Effector memory CD4-positive, alpha-beta T cell (primary cell): ENCODE results near the gene SLC25A42.

Experiments used
- DNase-seq, 3 donors: peaks; one replicate each; pipeline ENCODE4 v3.0.0-alpha.2; 2020
- H3K27ac ChIP-seq: 2 replicates; pipeline ENCODE4 v1.7.0; 2013; ENCODE audit warnings: mild to moderate bottlenecking, low read length, moderate library complexity; ENCODE audit not compliant: insufficient read depth, poor library complexity, severe bottlenecking
- H3K27me3 ChIP-seq: replicated peaks from 2 replicates; pipeline ENCODE4 v1.7.0; 2013; ENCODE audit warnings: mild to moderate bottlenecking, low read length; ENCODE audit not compliant: insufficient read depth, control insufficient read depth, poor library complexity, severe bottlenecking
- H3K36me3 ChIP-seq: 2 replicates; pipeline ENCODE4 v1.7.0; 2013; ENCODE audit warnings: mild to moderate bottlenecking, low read length, moderate library complexity; ENCODE audit not compliant: control insufficient read depth, insufficient read depth
- H3K4me1 ChIP-seq: 2 replicates; pipeline ENCODE4 v1.7.0; 2013; ENCODE audit warnings: low read length, mild to moderate bottlenecking; ENCODE audit not compliant: control insufficient read depth, insufficient read depth, poor library complexity, severe bottlenecking
- H3K4me3 ChIP-seq: 2 replicates; pipeline ENCODE4 v1.7.0; 2013; ENCODE audit warnings: low read length, low read depth, mild to moderate bottlenecking; ENCODE audit not compliant: insufficient read depth, poor library complexity, severe bottlenecking
- H3K9me3 ChIP-seq: 2 replicates; pipeline ENCODE4 v1.7.0; 2013; ENCODE audit warnings: mild to moderate bottlenecking, low read length, moderate library complexity; ENCODE audit not compliant: control insufficient read depth

SLC25A42 gene

DNA sequence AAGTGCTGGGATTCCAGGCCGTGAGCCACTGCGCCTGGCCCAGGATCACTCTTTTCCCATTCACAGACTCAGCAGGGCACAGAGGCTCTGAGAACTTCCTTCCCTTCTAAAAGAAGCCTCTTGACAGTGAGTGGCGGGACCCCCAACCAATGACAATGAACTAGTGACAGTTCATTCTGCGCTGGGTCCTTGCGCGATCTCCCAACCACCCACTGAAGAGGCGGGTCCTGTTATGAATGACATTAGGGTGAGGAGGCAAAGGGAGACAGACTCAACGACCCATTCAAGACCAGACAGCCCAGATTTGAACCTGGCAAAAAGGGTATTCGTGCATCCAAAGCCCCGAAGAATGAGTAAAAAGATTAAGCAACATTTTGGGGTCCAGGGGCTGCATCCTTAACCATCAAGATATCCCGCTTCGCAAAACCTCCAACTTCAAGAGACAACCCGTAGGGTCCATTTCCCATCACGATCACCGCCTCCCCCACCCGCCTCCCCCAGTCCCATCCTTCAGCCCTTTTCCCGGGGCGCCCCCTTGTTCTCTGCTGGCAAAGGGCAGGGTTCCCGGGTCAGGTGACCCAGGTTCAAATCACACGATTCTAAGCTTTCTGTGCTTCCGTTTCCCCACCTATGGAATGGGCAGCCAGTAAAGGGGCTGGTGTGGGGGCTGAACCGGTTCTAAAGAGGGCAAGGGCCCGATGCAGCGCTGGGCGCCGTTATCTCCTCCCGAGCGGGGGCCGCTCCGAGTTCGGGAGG is 31.2 kb upstream of the SLC25A42 start:
- Histone ChIP-seq H3K36me3 (peaks cover 10% of the 10 kb centered on the region), H3K27me3 (no peaks in the 10 kb centered on the region), H3K27ac (peak overlapping the region; percentile 87), H3K9me3 (no peaks in the 10 kb centered on the region), H3K4me3 (peak overlapping the region; percentile 74), H3K4me1 (peaks cover 17% of the 10 kb centered on the region)
- DNase-seq = peak in 2 of 3 donors; percentile 35 to 36

DNA sequence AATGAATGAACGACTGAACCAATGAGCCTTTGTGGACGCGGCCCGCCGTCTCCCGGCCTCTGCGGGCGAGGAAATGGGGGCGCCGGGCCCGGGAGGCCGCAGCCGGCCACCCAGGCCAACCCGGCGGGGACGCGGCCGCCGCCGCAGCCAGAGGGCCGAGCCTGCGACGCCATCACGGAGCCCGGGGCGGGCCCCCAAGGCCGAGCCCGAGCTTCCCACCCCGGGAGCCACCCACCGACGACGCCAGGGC is 30.7 kb upstream of the SLC25A42 start:
- peaks cover 17% of the 10 kb centered on the region for H3K4me1 ChIP-seq
- H3K36me3 ChIP-seq = peaks cover 6% of the 10 kb centered on the region
- no peak for DNase-seq
- peak overlapping the region; percentile 87 for H3K27ac ChIP-seq
- no peaks in the 10 kb centered on the region for H3K9me3 ChIP-seq
- H3K4me3 ChIP-seq = peak overlapping the region; percentile 74
- H3K27me3 ChIP-seq = no peaks in the 10 kb centered on the region

DNA sequence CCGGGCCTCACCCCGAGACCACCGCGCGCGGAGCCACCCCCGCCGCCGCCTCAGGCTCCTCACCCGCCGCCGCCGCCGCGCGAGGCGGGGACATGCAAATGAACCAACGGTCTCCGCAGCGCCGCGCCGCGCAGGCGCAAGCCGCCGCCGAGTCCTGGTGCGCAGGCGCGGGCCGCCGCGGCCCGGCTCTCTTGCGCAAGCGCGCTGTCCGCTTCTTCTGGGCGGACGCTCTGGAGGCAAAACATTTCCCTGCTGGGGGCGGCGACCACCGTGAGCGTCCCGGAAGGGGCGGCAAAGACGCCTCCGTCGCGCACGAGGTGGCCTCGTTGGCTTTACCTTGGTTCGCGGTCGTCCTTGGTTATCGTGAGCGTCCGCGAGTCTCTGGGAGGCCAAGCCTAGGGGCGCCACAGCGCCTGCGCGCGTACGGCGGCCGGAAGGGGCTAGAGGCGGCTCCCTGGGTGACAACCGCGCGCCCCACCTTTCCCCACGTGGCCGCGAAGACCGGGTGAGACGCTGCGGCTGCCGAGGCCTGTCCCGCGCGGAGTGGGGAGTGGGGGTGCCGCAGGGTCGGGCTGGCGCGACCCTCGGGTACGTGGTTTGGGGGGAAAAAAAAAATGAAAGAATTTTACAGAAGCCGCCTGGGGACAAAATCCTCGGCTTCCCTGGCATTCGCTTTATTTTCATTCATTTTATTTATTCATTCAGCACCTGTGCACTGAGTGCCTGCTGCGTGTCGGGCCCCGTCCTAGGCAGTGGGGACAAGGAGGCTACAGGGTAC is 30.2 kb upstream of the SLC25A42 start, which contains the start of the genes ARMC6 and SUGP2:
ARMC6 (plus strand) TSS at position 178 of the 778 bp plus-strand sequence. CDS start 607 bp downstream, outside the sequence.
SUGP2 (minus strand) TSS at position 92 of the 778 bp plus-strand sequence. CDS start 2,446 bp downstream, outside the sequence.
- DNase-seq = peak; percentile 83 to 88 (median 83)
- Histone ChIP-seq H3K27ac (peak within 1 kb of the TSS; percentile 87), H3K4me3 (peak within 1 kb of the TSS; percentile 74), H3K9me3 (no peaks in the 10 kb centered on the region), H3K27me3 (no peaks in the 10 kb centered on the region), H3K4me1 (peaks cover 17% of the 10 kb centered on the region), H3K36me3 (peaks cover under 1% of the 10 kb centered on the region)

DNA sequence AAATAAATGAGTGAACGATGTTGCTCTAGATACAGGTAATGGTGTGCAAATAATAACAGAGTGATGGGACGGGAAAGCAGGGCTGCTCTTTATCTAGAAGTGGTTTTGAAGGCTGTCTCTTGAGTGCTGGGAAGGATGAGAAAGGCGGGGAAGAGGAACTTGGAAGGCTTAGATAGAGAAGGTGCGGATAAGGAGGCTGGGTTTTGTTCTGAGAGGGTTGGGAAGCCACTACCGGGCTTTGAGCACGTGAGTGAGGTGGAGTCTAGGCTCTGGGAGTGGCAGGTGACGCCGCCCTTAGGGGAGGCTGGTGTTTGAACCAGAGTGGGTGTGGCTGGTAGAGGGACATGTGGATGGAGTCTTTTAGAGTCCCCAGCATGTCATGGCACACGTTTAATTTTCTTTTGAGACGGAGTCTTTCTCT is 29.6 kb upstream of the SLC25A42 start:
- H3K9me3 ChIP-seq = no peaks in the 10 kb centered on the region
- no peaks in the 10 kb centered on the region for H3K36me3 ChIP-seq
- peaks cover 17% of the 10 kb centered on the region for H3K4me1 ChIP-seq
- DNase-seq = peak; percentile 48 to 66 (median 53)
- peak overlapping the region; percentile 74 for H3K4me3 ChIP-seq
- no peaks in the 10 kb centered on the region for H3K27me3 ChIP-seq
- H3K27ac ChIP-seq = peak overlapping the region; percentile 87

DNA sequence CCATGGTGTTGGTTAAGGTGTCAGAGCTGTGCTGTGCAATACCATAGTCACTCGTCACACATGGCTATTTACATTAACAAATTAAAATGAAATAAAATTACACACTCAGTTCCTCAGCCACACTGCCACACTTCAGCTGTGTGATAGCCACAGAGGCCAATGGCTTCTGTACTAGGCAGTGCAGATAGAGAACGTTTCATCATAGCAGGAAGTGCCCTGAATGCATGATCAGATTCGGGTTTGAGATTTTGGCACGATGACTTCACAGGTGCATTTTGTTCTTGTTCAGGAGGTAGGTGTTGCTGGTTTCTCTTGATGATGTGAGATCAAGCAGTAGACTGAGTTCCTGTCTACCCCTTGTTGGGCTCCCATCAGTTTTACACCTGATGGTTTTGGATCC is 23.9 kb upstream of the SLC25A42 start:
- no peak overlapping the region for H3K27ac ChIP-seq
- H3K36me3 ChIP-seq = peaks cover 8% of the 10 kb centered on the region
- no peak for DNase-seq

DNA sequence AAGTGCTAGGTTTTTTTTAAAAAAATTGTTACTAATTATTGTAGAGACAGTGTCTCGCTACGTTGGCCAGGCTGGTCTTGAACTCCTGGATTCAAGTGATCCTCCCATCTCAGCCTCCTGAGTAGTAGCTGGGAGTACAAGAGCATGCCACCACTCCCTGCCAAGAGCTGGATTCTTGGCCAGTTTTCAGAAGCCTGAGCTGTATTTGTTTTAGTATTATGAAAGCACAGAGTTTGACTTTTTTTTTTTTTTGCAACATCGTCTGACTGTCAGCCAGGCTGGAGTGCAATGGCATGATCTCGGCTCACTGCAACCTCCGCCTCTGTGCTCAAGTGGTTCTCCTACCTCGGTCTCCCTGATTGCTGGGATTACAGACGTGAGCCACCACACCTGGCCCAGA is 23.4 kb upstream of the SLC25A42 start:
- no peak overlapping the region for H3K27ac ChIP-seq
- no peak overlapping the region for H3K4me3 ChIP-seq
- no peaks in the 10 kb centered on the region for H3K9me3 ChIP-seq
- peaks cover 8% of the 10 kb centered on the region for H3K36me3 ChIP-seq
- peaks cover 6% of the 10 kb centered on the region for H3K4me1 ChIP-seq
- no peak for DNase-seq
- H3K27me3 ChIP-seq = no peaks in the 10 kb centered on the region

More for the DNA sequence above, 23.9 kb upstream of the SLC25A42 start:
- H3K4me1 ChIP-seq = peaks cover 6% of the 10 kb centered on the region
- no peaks in the 10 kb centered on the region for H3K9me3 ChIP-seq
- H3K27me3 ChIP-seq = no peaks in the 10 kb centered on the region
- no peak overlapping the region for H3K4me3 ChIP-seq

DNA sequence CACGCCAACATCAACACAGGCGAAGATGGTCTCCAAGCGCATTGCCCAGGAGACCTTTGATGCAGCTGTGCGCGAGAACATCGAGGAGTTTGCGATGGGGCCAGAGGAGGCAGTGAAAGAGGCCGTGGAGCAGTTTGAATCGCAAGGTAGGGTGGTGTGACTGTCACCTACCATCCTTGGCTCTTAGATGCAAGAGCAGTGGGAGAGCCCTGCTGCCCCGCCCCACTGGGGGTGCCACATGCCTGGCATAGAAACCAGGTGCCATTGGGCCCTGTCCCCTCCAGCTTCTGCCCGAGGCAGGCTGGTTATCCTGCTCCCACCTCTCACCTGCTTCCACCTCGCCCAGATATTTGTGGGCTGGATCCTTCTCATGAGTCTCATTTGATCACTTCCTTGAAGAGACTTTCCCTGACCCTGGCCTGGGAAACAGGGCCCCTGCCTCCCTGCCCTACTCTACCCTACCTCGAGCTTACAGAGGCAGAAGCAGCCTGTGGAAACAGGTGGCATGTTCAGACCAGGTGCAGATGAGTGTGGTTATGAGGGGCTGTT is 21.0 kb upstream of the SLC25A42 start:
- no peak for DNase-seq
- Histone ChIP-seq H3K27ac (no peak overlapping the region), H3K4me3 (no peak overlapping the region), H3K36me3 (peaks cover 8% of the 10 kb centered on the region), H3K4me1 (peaks cover 6% of the 10 kb centered on the region), H3K9me3 (no peaks in the 10 kb centered on the region), H3K27me3 (no peaks in the 10 kb centered on the region)

DNA sequence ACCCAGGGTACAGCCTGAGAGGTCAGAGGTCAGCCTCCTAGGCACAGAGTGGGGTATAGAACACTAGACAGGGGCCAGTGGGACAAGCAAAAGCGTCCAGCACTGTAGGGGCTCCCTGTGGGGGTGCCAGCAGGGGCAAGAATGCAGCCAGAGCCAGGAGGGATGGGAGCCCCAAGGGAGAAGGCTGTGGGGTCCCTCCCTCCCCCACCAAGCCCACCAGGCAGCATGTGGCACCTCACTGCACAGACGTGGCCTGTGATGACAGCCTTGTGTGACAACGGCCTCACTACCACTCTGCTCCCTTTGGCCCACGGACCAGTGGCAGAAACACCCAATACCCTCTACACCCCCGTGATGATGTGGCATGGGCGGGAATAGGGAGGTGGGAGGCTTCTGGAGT is 20.3 kb upstream of the SLC25A42 start:
- no peak for DNase-seq
- Histone ChIP-seq H3K27me3 (no peaks in the 10 kb centered on the region), H3K36me3 (peaks cover 8% of the 10 kb centered on the region), H3K9me3 (no peaks in the 10 kb centered on the region), H3K27ac (no peak overlapping the region), H3K4me3 (no peak overlapping the region), H3K4me1 (peaks cover 6% of the 10 kb centered on the region)

DNA sequence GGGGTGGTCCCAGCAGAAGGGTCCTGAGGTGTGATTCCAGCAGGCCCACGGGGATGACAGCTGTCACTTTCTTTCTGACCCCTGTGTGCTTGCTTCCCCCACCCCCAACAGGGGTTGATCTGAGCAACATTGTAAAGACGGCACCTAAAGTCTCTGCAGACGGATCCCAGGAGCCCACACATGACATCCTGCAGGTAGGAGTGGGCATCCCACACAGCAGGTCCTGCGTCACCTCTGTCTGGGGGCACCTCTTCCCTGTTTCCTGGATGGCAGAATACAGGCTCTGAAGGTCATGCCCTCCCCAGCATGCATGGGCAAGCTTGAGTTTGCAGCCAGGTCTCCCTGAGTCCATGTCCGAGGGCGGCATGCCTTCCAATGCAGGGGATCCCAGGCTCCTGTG is 19.9 kb upstream of the SLC25A42 start:
- Histone ChIP-seq H3K9me3 (no peaks in the 10 kb centered on the region), H3K36me3 (peaks cover 8% of the 10 kb centered on the region), H3K27me3 (no peaks in the 10 kb centered on the region), H3K27ac (no peak overlapping the region), H3K4me1 (peaks cover 6% of the 10 kb centered on the region), H3K4me3 (no peak overlapping the region)
- no peak for DNase-seq

DNA sequence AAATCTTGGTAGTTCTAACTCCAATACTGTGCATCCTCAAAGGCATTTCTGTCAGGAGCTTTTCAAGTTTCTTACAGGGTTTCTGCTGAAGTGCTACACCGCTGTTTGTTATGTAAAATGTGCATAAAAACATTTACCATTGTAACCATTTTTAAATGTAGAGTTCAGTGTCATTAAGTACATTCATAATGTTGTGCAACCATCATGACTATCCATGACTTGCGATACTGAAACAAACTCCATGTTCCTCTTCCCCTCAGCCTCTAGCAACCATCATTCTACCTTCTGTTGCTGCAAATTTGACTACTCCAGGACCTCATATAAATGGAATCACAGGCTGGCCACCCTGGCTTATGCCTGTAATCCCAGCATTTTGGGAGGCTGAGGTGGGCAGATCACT is 14.4 kb upstream of the SLC25A42 start:
- H3K9me3 ChIP-seq = no peaks in the 10 kb centered on the region
- no peak overlapping the region for H3K27ac ChIP-seq
- H3K4me3 ChIP-seq = no peak overlapping the region
- H3K27me3 ChIP-seq = no peaks in the 10 kb centered on the region
- peaks cover 25% of the 10 kb centered on the region for H3K36me3 ChIP-seq
- DNase-seq = no peak
- no peaks in the 10 kb centered on the region for H3K4me1 ChIP-seq
